Measurements from ENCODE around the gene DGKI. TPM values are rescaled to one million over a fixed set of nuclear protein-coding genes. Genes with fewer than 3 reads are reported as not detected.

The DGKI gene
- polyA plus RNA-seq, 3 donors: 1.7 to 2.2 (median 2.0) TPM

DNA sequence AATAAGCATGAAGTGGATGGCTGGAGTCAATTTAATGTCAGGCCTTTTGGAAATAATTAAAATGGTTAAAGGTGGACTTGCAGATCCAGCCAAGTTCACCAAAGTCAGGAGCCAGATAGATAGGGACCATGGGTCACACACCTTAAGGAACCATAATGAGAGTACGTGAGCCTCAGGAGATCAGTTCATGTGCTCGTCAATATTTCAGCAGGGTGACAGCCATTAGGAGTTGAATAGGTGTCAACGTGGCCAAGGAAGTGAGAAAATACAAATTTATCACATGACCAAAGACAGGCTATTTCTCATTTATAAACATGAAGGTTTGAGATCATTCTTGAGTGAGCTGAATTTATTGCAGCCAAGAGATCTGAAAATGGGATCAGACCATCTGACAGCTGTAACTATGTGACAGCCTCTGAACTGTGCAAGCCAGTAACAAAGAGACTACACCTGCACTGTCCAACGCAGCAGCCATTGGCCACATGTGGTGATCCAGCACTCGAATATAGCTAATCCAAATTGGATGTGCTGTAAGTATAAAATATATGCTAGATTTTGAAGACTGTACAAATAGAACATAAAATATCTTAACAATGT lies 253.6 kb downstream of the DGKI start:
- no peak for DNase-seq (ENCODE audit: extremely low read depth in 1 of 11, low read depth in 9 of 11, low spot score in 4 of 11)

DNA sequence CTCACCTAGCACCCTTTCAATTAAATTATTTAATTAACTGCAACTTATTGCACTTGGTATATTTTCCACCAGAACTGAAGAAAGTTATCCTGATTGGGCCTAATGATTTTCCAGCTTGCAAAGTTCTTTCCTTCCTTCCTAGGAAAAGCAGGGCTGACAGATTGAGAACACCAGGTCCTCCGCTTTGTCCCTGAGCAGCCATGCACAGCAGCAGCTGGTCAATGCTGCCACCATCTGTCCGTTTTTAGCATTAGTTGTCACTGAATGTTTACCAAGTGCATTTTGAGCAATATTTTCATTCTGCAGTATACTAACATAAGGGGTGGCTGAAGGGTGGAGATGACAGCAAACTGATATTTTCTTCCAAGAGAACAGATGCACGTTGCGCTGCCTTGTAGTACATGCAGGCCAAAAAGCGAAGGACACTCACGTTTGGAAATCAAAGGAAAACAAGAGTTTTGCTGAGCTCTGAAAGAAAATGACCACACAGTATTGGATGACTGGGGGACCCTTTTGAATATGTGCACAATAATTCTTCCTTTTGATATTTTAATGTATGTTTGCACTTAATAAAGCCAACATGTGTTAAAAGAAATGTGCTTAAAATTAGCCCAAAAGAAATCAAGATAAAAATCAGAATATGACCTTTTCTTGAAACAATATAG lies 254.4 kb downstream of the DGKI start:
- DNase-seq (ENCODE audit: extremely low read depth in 1 of 11, low read depth in 9 of 11, low spot score in 4 of 11): peak; percentile 41 to 72 (median 63)

DNA sequence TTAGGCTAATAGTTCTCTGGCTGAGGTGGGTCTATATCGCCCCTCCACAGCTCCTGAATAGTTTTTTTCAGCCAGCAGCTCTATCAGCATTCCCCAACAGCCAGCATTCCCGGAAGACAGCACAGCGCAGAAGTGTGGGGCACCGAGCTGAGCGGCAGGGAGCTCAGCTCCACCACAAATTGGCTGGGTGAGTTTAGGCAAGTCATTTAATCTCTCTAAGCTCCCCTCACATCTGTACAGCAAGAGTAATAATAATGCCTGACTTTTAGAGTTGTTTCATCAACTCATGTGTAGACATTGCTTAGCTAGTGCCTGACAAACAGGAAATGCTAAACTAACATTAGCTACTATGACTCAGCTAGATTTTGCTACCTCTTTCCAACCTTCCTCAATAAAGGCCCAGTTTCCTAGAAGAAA lies 255.3 kb downstream of the DGKI start:
- DNase-seq (ENCODE audit: extremely low read depth in 1 of 11, low read depth in 9 of 11, low spot score in 4 of 11): no peak

DNA sequence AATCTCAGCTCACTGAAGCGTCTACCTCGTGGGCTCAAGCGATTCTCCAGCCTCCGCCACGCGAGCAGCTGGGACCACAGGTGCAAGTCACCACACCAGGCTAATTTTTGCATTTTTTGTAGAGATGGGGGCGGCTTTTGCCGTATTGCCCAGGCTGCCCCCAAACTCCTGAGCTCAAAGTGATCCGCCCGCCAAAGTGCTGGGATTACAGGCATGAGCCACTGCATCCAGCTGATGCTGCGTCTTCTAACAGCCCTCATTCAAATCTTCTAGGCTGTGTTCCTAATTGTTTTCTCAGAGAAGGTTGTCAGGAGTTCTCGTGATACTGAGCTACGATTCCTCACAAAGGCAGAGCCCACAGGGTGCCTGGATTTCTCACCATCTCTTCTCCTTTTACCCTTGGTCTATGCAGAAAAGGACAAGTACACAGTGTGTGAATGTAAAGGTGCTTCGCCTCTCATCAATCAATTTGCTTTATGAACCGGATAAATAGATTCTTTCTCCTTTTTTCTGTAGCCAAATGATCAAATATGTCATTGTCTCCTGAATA lies 255.9 kb downstream of the DGKI start:
- no peak for DNase-seq (ENCODE audit: extremely low read depth in 1 of 11, low read depth in 9 of 11, low spot score in 4 of 11)

DNA sequence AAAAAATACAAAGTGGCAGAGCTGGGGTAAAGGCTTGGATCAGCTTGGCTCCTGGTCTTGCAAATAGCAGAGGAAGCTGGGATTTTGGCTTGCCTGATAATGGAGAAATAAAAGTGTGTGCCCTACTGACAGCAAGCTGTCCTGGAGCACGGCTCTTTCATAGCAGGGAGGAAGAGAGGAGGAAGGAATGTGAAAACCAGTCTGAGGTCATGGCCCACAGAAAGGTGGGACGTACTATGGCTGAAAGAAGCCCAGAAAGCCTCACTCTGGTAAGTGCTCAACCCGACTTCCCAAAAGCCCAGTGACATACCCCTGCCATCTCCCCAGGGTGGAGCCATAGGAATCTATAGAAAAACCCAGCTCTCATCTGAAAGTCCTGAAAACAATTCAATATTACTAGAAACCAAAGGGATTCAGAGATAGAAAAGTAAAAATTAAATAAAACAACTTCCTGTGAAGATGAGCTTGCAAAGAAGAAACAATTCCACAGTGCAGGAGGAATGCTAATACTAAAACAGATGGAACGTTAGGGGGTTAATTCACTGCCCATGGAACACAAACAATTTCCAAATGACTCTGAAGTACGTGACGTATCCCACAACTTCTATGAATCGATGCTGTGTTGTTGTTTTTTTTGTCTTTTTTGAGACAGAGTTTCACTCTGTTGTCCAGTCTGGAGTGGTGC lies 256.6 kb downstream of the DGKI start:
- no peak for DNase-seq (ENCODE audit: extremely low read depth in 1 of 11, low read depth in 9 of 11, low spot score in 4 of 11)

GRCh38 chr7:137587326-137587725 lies 259.4 kb downstream of the DGKI start:
- DNase-seq (ENCODE audit: extremely low read depth in 1 of 11, low read depth in 9 of 11, low spot score in 4 of 11): no peak

- no peak for DNase-seq (ENCODE audit: extremely low read depth in 1 of 11, low read depth in 9 of 11, low spot score in 4 of 11)
Observed at GRCh38 chr7:137585591-137585990, 261.2 kb downstream of the DGKI start.

GRCh38 chr7:137583172-137583571 lies 263.6 kb downstream of the DGKI start:
- no peak for DNase-seq (ENCODE audit: extremely low read depth in 1 of 11, low read depth in 9 of 11, low spot score in 4 of 11)

GRCh38 chr7:137579913-137580640 lies 266.7 kb downstream of the DGKI start:
- DNase-seq (ENCODE audit: extremely low read depth in 1 of 11, low read depth in 9 of 11, low spot score in 4 of 11): no peak

DNA sequence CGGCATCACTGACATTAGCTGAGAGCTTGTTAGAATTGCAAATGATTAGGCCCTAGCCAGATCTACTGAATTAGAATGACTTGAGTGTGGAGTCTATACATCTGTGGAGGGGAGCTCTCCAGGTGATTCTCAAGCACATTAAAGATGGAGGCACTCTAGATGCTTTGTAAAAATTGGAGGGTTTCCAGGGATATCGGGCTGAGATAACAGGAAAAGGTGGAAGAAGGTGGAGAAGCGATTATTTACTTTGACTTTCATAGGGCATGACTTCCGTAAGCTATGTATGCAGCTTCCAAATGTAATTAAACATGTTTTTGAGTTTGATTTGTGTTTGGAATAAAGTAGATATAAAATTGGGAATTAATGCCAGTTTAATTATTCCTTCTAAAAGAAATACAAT lies 268.2 kb downstream of the DGKI start:
- DNase-seq (ENCODE audit: extremely low read depth in 1 of 11, low read depth in 9 of 11, low spot score in 4 of 11): no peak

DNA sequence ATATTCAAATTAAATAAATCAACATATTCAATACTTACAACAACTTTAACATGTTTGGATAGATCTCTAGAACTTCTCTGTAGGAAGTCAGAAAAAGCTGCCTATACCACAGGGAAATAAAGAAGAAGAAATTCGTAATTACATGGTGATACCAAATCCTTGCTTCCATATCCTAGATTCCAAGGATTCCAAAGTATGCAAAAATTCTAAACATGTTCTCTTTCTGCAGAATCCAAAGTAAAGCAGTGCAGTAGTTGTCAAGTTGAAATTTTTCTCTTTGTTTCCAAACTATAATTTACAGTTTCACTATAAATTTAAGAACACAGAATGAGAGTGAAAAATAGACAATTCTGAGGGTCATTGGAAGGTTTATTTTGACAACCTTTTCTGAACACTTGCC lies 269.6 kb downstream of the DGKI start:
- DNase-seq (ENCODE audit: extremely low read depth in 1 of 11, low read depth in 9 of 11, low spot score in 4 of 11): no peak

DNA sequence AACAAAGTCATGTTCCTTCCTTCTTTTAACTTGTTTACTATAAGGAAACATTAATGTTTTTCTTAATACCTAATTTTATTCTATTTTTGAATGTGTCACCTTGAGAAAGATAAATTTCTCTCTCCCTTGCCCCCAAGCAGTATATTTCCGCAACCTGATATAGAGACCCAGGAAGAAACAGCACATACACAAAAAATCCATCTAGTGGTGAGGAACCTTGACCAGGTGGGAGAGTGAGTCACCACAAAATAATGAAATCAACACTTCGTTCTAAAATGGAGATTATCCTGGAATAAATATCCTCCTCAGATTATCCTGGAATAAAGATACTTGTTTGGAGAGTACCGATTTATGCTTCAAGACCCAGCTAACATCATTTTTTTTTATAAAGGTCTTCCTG lies 270.3 kb downstream of the DGKI start:
- no peak for DNase-seq (ENCODE audit: extremely low read depth in 1 of 11, low read depth in 9 of 11, low spot score in 4 of 11)

DNA sequence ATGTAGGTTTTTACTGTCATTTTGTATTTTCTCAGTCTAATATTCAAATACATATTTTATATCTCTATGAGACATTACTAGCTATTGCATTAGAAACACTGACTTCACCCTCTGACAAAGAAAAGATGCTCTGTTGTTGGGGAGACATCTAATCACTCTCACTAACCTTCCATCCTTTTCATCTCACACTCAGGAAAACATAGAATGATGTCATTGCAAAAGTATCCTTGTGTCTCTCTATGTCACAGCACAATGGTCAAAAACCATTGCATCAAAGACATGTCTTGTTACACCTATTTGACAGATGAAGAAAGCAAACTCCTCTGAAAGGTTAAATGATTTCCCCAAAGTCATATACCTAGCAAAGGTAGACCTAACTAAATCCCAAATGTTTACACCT lies 272.0 kb downstream of the DGKI start:
- no peak for DNase-seq (ENCODE audit: extremely low read depth in 1 of 11, low read depth in 9 of 11, low spot score in 4 of 11)

DNA sequence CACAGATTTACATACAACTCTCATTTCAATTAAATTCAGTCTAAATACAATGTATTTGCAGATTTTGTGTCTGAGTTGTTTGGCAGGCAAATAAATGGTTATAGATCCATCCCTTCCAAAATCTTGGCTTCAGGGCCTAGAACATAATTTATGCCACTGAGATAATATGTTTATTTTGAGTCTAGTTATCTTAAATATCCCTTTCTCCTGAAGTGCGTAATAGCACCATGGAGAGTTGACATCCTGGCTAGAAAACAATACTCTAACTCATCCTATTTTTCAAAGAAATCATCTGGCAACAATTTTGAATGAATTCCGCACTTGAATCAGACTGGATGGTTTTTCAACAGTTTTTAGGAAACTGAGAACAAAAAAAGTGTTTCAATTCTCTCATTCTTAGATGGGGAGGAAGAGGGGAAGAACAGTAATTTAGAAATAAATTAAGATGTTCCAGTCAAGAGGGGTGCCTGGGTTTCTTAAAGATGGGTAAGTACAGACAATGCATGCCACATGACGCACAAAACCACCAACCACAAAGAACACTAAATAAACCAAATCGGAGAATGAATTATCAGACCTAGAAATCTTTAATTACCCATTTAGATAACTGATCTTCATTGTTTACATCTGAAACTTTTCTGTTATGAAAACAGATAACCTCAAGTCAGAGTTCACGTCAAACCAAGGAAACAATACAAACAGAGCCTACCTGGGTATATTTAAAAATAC lies 274.6 kb downstream of the DGKI start:
- DNase-seq (ENCODE audit: extremely low read depth in 1 of 11, low read depth in 9 of 11, low spot score in 4 of 11): no peak

GRCh38 chr7:137564677-137565076 lies 282.1 kb downstream of the DGKI start:
- no peak for DNase-seq (ENCODE audit: extremely low read depth in 1 of 11, low read depth in 9 of 11, low spot score in 4 of 11)

DNA sequence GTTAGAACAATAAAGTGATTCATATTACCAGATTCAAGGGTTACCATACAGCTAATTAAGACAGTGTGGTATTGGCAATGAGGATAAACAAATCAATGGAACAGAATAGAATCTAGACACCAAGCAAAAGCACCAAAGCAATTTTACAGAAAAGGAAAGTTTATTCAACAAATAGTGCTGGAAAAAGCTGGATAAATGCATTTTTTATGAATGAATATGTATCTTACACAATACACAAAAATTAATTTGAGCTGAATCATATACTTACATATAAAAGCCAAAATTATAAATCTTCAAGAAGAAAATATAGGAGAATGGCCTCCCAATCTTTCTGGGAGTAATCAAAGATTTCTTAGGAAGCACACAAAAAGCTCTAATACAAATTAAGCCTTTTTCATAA lies 282.8 kb downstream of the DGKI start:
- DNase-seq (ENCODE audit: extremely low read depth in 1 of 11, low read depth in 9 of 11, low spot score in 4 of 11): no peak

DNA sequence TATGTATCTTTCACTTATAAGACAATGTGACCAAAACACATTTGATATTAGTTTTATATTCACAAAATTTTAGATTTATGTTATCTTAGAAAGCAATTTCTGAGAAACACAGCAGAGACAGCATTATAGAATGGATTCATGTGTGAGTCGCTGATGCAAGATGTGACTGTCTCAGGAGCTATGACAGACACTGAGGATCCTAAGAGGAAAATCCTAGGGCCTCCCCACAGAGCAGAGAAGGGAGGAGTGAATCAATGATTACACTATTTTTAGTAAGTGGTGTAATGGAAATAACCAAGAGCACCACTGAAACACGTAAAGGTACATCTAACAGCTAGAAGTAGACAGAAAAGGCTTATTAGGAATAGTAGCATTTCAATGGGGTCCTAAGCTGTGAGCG lies 299.3 kb downstream of the DGKI start:
- no peak for DNase-seq (ENCODE audit: extremely low read depth in 1 of 11, low read depth in 9 of 11, low spot score in 4 of 11)

DNA sequence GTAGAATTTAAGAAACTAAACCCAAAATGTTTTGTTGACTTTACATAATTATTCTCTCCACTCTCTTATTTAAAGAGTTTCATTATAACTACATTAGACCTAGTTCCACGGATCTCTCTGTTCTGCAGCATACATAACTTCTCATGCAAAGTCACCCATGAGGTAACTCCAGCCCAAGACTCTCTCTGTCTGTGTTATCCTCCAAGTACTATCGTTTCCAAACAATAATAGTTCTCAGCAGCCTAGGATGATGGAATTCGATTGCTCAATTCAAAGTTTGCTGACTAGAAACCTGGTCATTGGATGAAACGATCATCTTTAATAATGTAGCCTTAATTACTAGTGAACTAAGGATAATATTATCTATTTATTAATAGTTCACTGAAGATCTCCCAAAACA lies 300.1 kb downstream of the DGKI start:
- no peak for DNase-seq (ENCODE audit: extremely low read depth in 1 of 11, low read depth in 9 of 11, low spot score in 4 of 11)

GRCh38 chr7:137546009-137546408 lies 300.8 kb downstream of the DGKI start:
- DNase-seq (ENCODE audit: extremely low read depth in 1 of 11, low read depth in 9 of 11, low spot score in 4 of 11): no peak
